CD14-positive monocyte (primary cell): ENCODE data around the gene OR2T11. TPM values are rescaled to one million over a fixed set of nuclear protein-coding genes. Genes with fewer than 3 reads are reported as not detected.

ENCODE experiments used
- DNase-seq, 3 donors: peaks; one replicate each; pipeline ENCODE4 v3.0.0-alpha.2; 2011 to 2022
- H2AFZ ChIP-seq: 2 replicates; pipeline ENCODE4 v1.6.0; 2012; ENCODE audit warnings: mild to moderate bottlenecking, low read depth, low read length, inconsistent platforms; ENCODE audit not compliant: insufficient read depth, poor library complexity, severe bottlenecking
- H3K27ac ChIP-seq, 2 donors: 1 replicate in 1 of 2; 2 replicates in 1 of 2; pipeline ENCODE4 v1.5.1; 2012 to 2013; ENCODE audit warnings: low read length in 2 of 2, control low read depth in 1 of 2, inconsistent platforms in 1 of 2, low read depth in 1 of 2, mild to moderate bottlenecking in 1 of 2
- H3K27me3 ChIP-seq, 2 donors: one replicate each; pipeline versions ENCODE4 v1.6.0 to v1.6.1; 2011 to 2013; ENCODE audit warnings: low read length in 2 of 2; ENCODE audit not compliant: control insufficient read depth in 2 of 2, insufficient read depth in 2 of 2
- H3K36me3 ChIP-seq, 2 donors: replicated peaks in 1 of 2; 1 replicate in 1 of 2; 2 replicates in 1 of 2; pipeline versions ENCODE4 v1.5.1 to v1.6.1; 2012 to 2013; ENCODE audit warnings: low read length in 2 of 2, control low read depth in 1 of 2, inconsistent platforms in 1 of 2, mild to moderate bottlenecking in 1 of 2; ENCODE audit not compliant: insufficient read depth in 2 of 2, control insufficient read depth in 1 of 2
- H3K4me1 ChIP-seq, 2 donors: 1 replicate in 1 of 2; 2 replicates in 1 of 2; pipeline versions ENCODE4 v1.5.1 to v1.6.1; 2012 to 2013; ENCODE audit warnings: low read length in 2 of 2, control low read depth in 1 of 2, inconsistent platforms in 1 of 2, mild to moderate bottlenecking in 1 of 2, moderate library complexity in 1 of 2; ENCODE audit not compliant: insufficient read depth in 2 of 2, control insufficient read depth in 1 of 2
- H3K4me2 ChIP-seq: replicated peaks from 2 replicates; pipeline ENCODE3; 2012; ENCODE audit warnings: low read length, moderate library complexity, mild to moderate bottlenecking; ENCODE audit not compliant: poor library complexity, severe bottlenecking; ENCODE audit errors: extremely low read depth
- H3K4me3 ChIP-seq, 3 experiments: fragments of 200-600 bp in 1 of 3; sonication (generic) in 1 of 3; replicated peaks in 1 of 3; 1 replicate in 2 of 3; 2 replicates in 1 of 3; pipeline ENCODE4 v1.5.1; 2011 to 2013; ENCODE audit warnings: low read length in 3 of 3, mild to moderate bottlenecking in 3 of 3, control low read depth in 2 of 3, low read depth in 2 of 3, inconsistent platforms in 1 of 3, moderate library complexity in 1 of 3
- H3K79me2 ChIP-seq: 2 replicates; pipeline ENCODE4 v1.6.0; 2012; ENCODE audit warnings: mild to moderate bottlenecking, control low read depth, inconsistent platforms, low read length, moderate library complexity; ENCODE audit not compliant: insufficient read depth
- H3K9ac ChIP-seq: 2 replicates; pipeline ENCODE4 v1.6.0; 2017; ENCODE audit warnings: low read length, mild to moderate bottlenecking; ENCODE audit not compliant: insufficient read depth, poor library complexity, severe bottlenecking
- H3K9me3 ChIP-seq, 2 donors: replicated peaks in 1 of 2; 1 replicate in 1 of 2; 2 replicates in 1 of 2; pipeline versions ENCODE4 v1.5.1 to v1.6.1; 2012 to 2013; ENCODE audit warnings: low read length in 2 of 2, control low read depth in 1 of 2; ENCODE audit not compliant: control insufficient read depth in 1 of 2, insufficient read depth in 1 of 2
- H4K20me1 ChIP-seq: 2 replicates; pipeline ENCODE4 v1.6.0; 2012; ENCODE audit warnings: mild to moderate bottlenecking, low read length, control low read depth, moderate library complexity; ENCODE audit not compliant: insufficient read depth
- H3K27ac Mint-ChIP-seq, 7 donors: one replicate each; pipeline ENCODE4 v1.8.0; 2020; ENCODE audit warnings: mild to moderate bottlenecking in 7 of 7, mixed read lengths in 7 of 7, moderate library complexity in 6 of 7, inconsistent platforms in 2 of 7
- H3K27me3 Mint-ChIP-seq, 3 donors: one replicate each; pipeline ENCODE4 v1.8.0; 2021 to 2022; ENCODE audit warnings: low read depth in 3 of 3, mild to moderate bottlenecking in 3 of 3, mixed read lengths in 3 of 3, moderate library complexity in 3 of 3, inconsistent platforms in 1 of 3
- H3K36me3 Mint-ChIP-seq, 2 donors: one replicate each; pipeline ENCODE4 v1.8.0; 2020; ENCODE audit warnings: mixed read lengths in 2 of 2, inconsistent platforms in 1 of 2, mild to moderate bottlenecking in 1 of 2
- H3K4me1 Mint-ChIP-seq: one replicate; pipeline ENCODE4 v1.8.0; 2020; ENCODE audit warnings: mild to moderate bottlenecking, mixed read lengths
- H3K4me3 Mint-ChIP-seq, 2 donors: one replicate each; pipeline ENCODE4 v1.8.0; 2020; ENCODE audit warnings: mild to moderate bottlenecking in 2 of 2, mixed read lengths in 2 of 2, moderate library complexity in 1 of 2
- H3K9me3 Mint-ChIP-seq, 7 donors: one replicate each; pipeline ENCODE4 v1.8.0; 2020 to 2022; ENCODE audit warnings: mixed read lengths in 7 of 7, mild to moderate bottlenecking in 6 of 7, moderate library complexity in 6 of 7, inconsistent platforms in 2 of 7
- WGBS: methylation state at CpG from one replicate; pipeline ENCODE4 v1.1.5; 2013; ENCODE audit warnings: missing lambda C conversion rate; ENCODE audit not compliant: insufficient coverage; 5-methylcytosine and 5-hydroxymethylcytosine counted together
- intact Hi-C, 2 donors: fragments of 100-400 bp; cut with micrococcal nuclease; formaldehyde crosslinking; loops; one replicate each; pipeline versions ENCODE4 v1.15.0 to v1.15.1; 2023
- polyA plus RNA-seq, 3 donors: library from polyadenylated mRNA; depleted of rRNA in 1 of 3; unstranded in 2 of 3; stranded (reverse) in 1 of 3; fragments of 300-500 nt in 2 of 3; fragments of >200 nt in 1 of 3; fragmentation: Illumina TruSeq in 2 of 3; gene quantifications; 1 replicate in 2 of 3; 2 replicates in 1 of 3; pipeline ENCODE4 v1.2.3, GENCODE V29; 2012 to 2021
- TF ChIP-seq, protein P1 (sequence below): fragments of 200-600 bp; IDR thresholded peaks from one replicate; pipeline ENCODE4 v1.8.0; 2022; ENCODE audit warnings: antibody characterized with exemption, mild to moderate bottlenecking

The OR2T11 gene
- polyA plus RNA-seq, 3 donors, result not detected

DNA sequence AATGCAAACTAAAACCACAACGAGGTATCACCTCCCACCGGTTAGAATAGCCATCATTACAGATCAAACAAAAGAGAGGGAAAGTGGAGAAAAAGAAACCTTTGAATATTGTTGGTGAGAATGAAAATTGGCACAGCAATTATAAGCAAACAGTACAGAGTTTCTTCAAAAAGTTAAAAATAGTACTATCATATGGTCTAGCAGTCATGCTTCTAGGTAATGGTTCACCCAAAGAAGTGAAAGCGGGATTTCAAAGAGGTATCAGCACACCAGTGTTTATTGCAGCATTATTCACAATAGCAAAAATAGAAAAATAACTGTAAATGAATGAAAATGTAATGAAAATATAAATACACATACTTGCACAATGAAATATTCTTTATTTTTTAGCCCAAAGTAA lies 45.6 kb downstream of the OR2T11 start:
- no peak overlapping the region for H2AFZ ChIP-seq
- no peak overlapping the region for H3K4me2 ChIP-seq
- peaks cover 0 to 3% (median 2%) of the 10 kb centered on the region in 7 donors for H3K9me3 Mint-ChIP-seq
- no peaks in the 10 kb centered on the region for H3K4me1 ChIP-seq
- no peaks in the 10 kb centered on the region for H3K79me2 ChIP-seq
- no peak overlapping the region for H3K4me3 ChIP-seq
- DNase-seq, result no peak
- H3K27me3 Mint-ChIP-seq, result peaks cover 0 to 3% (median 0%) of the 10 kb centered on the region in 3 donors
- H3K27me3 ChIP-seq, result no peaks in the 10 kb centered on the region
- intact Hi-C loops, result no loop called here
- TF ChIP-seq, protein P1, sequence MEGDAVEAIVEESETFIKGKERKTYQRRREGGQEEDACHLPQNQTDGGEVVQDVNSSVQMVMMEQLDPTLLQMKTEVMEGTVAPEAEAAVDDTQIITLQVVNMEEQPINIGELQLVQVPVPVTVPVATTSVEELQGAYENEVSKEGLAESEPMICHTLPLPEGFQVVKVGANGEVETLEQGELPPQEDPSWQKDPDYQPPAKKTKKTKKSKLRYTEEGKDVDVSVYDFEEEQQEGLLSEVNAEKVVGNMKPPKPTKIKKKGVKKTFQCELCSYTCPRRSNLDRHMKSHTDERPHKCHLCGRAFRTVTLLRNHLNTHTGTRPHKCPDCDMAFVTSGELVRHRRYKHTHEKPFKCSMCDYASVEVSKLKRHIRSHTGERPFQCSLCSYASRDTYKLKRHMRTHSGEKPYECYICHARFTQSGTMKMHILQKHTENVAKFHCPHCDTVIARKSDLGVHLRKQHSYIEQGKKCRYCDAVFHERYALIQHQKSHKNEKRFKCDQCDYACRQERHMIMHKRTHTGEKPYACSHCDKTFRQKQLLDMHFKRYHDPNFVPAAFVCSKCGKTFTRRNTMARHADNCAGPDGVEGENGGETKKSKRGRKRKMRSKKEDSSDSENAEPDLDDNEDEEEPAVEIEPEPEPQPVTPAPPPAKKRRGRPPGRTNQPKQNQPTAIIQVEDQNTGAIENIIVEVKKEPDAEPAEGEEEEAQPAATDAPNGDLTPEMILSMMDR, result no peak
- no peaks in the 10 kb centered on the region for H3K4me1 Mint-ChIP-seq
- no peak overlapping the region for H3K9ac ChIP-seq
- no peaks in the 10 kb centered on the region for H3K36me3 ChIP-seq
- H3K27ac Mint-ChIP-seq, result no peak overlapping the region
- no peaks in the 10 kb centered on the region for H3K36me3 Mint-ChIP-seq
- no peak overlapping the region for H3K4me3 Mint-ChIP-seq
- no peaks in the 10 kb centered on the region for H3K9me3 ChIP-seq
- WGBS, result no CpG with 5 or more reads among the region's 3 CpGs
- no peak overlapping the region for H3K27ac ChIP-seq
- H4K20me1 ChIP-seq, result no peaks in the 10 kb centered on the region

- Mint-ChIP-seq H3K27ac (no peak overlapping the region), H3K4me1 (no peaks in the 10 kb centered on the region), H3K9me3 (peaks cover 0 to 3% (median 2%) of the 10 kb centered on the region in 7 donors), H3K27me3 (peaks cover 0 to 3% (median 0%) of the 10 kb centered on the region in 3 donors), H3K36me3 (no peaks in the 10 kb centered on the region), H3K4me3 (no peak overlapping the region)
- no peaks in the 10 kb centered on the region for H3K4me1 ChIP-seq
- H3K27me3 ChIP-seq, result no peaks in the 10 kb centered on the region
- H3K9ac ChIP-seq, result no peak overlapping the region
- H4K20me1 ChIP-seq, result no peaks in the 10 kb centered on the region
- H3K4me2 ChIP-seq, result no peak overlapping the region
- no CpG with 5 or more reads among the region's 3 CpGs for WGBS
- H3K79me2 ChIP-seq, result no peaks in the 10 kb centered on the region
- H3K27ac ChIP-seq, result no peak overlapping the region
- H3K4me3 ChIP-seq, result no peak overlapping the region
- no peak for DNase-seq
- no peaks in the 10 kb centered on the region for H3K36me3 ChIP-seq
- H3K9me3 ChIP-seq, result no peaks in the 10 kb centered on the region
- TF ChIP-seq, protein P1, result no peak
- intact Hi-C loops, result no loop called here
- no peak overlapping the region for H2AFZ ChIP-seq
These were observed 49.6 kb downstream of the OR2T11 start for GRCh38 chr1:248585266-248585665.
